HepG2 (cell line): ENCODE measurements around the gene CCDC66. TPM values are rescaled to one million over a fixed set of nuclear protein-coding genes. Genes with fewer than 3 reads are reported as not detected.

Experiments used
- CCDC6 ChIP-seq: sonication (generic); formaldehyde crosslinking; IDR thresholded peaks from 2 replicates; pipeline ENCODE4 v1.8.1; 2022; ENCODE audit warnings: mild to moderate bottlenecking, missing genetic modification reagents, moderate library complexity
- EEA1 ChIP-seq: sonication (generic); formaldehyde crosslinking; IDR thresholded peaks from 2 replicates; pipeline ENCODE4 v1.5.1; 2020; ENCODE audit warnings: mild to moderate bottlenecking, missing genetic modification reagents, borderline replicate concordance
- GTF3A ChIP-seq: sonication (generic); formaldehyde crosslinking; conservative IDR thresholded peaks from 2 replicates; pipeline ENCODE4 v1.4.0; 2020; ENCODE audit warnings: mild to moderate bottlenecking, missing genetic modification reagents
- HOXA7 ChIP-seq: sonication (generic); formaldehyde crosslinking; IDR thresholded peaks from 2 replicates; pipeline ENCODE4 v1.8.1; 2022; ENCODE audit warnings: mild to moderate bottlenecking, missing genetic modification reagents, moderate library complexity
- HOXA9 ChIP-seq: sonication (generic); formaldehyde crosslinking; IDR thresholded peaks from 2 replicates; pipeline ENCODE4 v1.8.1; 2022; ENCODE audit warnings: missing genetic modification reagents, mild to moderate bottlenecking, moderate library complexity, borderline replicate concordance
- MED1 ChIP-seq: sonication (generic); formaldehyde crosslinking; IDR thresholded peaks from 2 replicates; pipeline ENCODE4 v1.4.0; 2020; ENCODE audit warnings: missing genetic modification reagents
- MIER3 ChIP-seq: IDR thresholded peaks from 2 replicates; pipeline ENCODE4 v1.6.1; 2016; ENCODE audit warnings: missing compliant biosample characterization, borderline replicate concordance
- NFE2L1 ChIP-seq: sonication (generic); formaldehyde crosslinking; IDR thresholded peaks from 2 replicates; pipeline ENCODE4 v1.4.0; 2020; ENCODE audit warnings: missing genetic modification reagents, mild to moderate bottlenecking, borderline replicate concordance
- NFE2L2 ChIP-seq: fragments of 150-350 bp; IDR thresholded peaks from 2 replicates; pipeline ENCODE4 v1.6.1; 2014; ENCODE audit warnings: low read length
- PREB ChIP-seq: sonication (generic); formaldehyde crosslinking; IDR thresholded peaks from 2 replicates; pipeline ENCODE4 v1.4.0; 2020; ENCODE audit warnings: missing genetic modification reagents
- RCOR2 ChIP-seq: IDR thresholded peaks from 2 replicates; pipeline ENCODE4 v1.6.1; 2016; ENCODE audit warnings: missing biosample characterization, missing genetic modification reagents
- RFX1 ChIP-seq: fragments of 450-650 bp; IDR thresholded peaks from 2 replicates; pipeline ENCODE4 v1.6.1; 2017
- SSRP1 ChIP-seq: IDR thresholded peaks from 2 replicates; pipeline ENCODE4 v1.6.1; 2016; ENCODE audit warnings: control low read depth
- TBP ChIP-seq: sonication (generic); formaldehyde crosslinking; IDR thresholded peaks from 2 replicates; pipeline ENCODE4 v1.5.0; 2020; ENCODE audit warnings: missing genetic modification reagents
- ZFP36L1 ChIP-seq: sonication (generic); formaldehyde crosslinking; IDR thresholded peaks from 2 replicates; pipeline ENCODE4 v1.8.0; 2022; ENCODE audit warnings: mild to moderate bottlenecking, missing genetic modification reagents, moderate library complexity
- ZNF138 ChIP-seq: sonication (generic); formaldehyde crosslinking; IDR thresholded peaks from 2 replicates; pipeline ENCODE4 v1.5.0; 2020; ENCODE audit warnings: mild to moderate bottlenecking, low read depth, missing genetic modification reagents
- ZNF646 ChIP-seq: sonication (generic); formaldehyde crosslinking; IDR thresholded peaks from 2 replicates; pipeline ENCODE4 v1.9.0; 2021; ENCODE audit warnings: mild to moderate bottlenecking, missing genetic modification reagents
- polyA plus RNA-seq, 8 experiments: library from polyadenylated mRNA; depleted of rRNA in 3 of 8; stranded (reverse) in 7 of 8; unstranded in 1 of 8; fragments of >200 nt; fragmentation: Illumina TruSeq in 4 of 8; extraction: Trizol in 4 of 8; gene quantifications; 2 replicates each; pipeline versions ENCODE4 v1.2.1 to v1.2.3, GENCODE V29; 2011 to 2016; ENCODE audit warnings: low read depth in 4 of 8, missing spikeins in 1 of 8, mixed read lengths in 1 of 8; ENCODE audit not compliant: insufficient read depth in 1 of 8
- total RNA-seq, 5 experiments: library from RNA; depleted of rRNA; stranded (reverse); fragments of >200 nt; fragmentation: Illumina TruSeq; extraction: Trizol; gene quantifications; 2 replicates each; pipeline ENCODE4 v1.2.3, GENCODE V29; 2016; ENCODE audit warnings: low read depth in 1 of 5
- TF ChIP-seq, protein P1 (sequence below): sonication (generic); formaldehyde crosslinking; IDR thresholded peaks from 2 replicates; pipeline ENCODE4 v1.5.0; 2020; ENCODE audit warnings: missing genetic modification reagents
- TF ChIP-seq, protein P2 (sequence below): sonication (generic); formaldehyde crosslinking; IDR thresholded peaks from 2 replicates; pipeline ENCODE4 v1.5.0; 2020; ENCODE audit warnings: mild to moderate bottlenecking, missing genetic modification reagents, moderate library complexity

CCDC66 gene
- total and polyA plus RNA-seq, 2 of the 13 experiments (the other 11 are each of a cell fraction or from before 2014, with no cell fraction given) = 8.4 to 19.9 TPM

DNA sequence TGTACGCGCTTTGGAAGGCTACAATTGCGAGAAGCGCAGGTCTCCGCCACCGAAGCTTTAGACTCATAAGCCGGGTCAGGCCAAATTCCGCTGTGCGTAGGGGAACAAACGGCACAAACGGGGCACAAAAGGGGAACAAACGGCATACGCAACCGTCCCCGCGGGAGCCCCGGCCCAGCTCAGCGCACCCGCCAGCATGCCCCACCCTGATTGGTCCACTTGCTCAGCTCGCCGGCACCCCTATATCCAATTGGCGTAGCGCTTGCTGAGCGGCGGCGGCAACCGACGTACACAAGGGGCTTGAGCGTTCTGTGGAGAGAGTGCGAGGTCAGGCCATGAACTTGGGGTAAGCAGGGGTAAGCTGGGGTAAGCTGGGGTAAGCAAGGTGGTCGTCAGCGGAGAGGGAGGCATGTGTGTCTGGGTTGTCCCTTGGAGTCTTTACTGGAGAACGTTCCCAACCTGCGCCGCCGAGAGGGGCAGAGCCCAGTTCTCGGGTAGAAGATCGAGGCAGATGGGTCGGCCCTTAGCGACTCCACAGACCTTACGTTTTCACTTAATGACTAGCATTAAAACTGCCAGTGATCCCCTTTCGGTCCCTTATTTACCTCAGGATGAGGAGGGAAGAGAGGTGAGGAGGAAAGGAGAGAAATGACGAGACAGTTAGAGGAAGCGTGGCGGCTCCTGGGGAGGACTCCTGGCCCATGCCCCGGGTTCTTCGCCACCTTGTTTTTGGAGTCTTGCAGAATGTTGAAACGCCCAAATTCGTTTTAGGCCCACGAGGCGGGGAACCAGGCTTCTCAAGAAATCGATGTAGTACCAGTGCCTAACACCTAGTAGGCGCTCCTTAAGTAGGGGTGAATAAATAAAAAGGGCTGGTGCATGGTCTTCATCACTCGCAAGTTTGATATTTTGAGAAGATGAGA, at the start of gene CCDC66 (continued):
- TF ChIP-seq RFX1 (0 out of 2 replicates have a peak, but pooled peaks have one; percentile 16), HOXA9 (CRISPR knock-in tag) (no peak), ZFP36L1 (CRISPR knock-in tag) (no peak), TBP (CRISPR knock-in tag) (no peak), MIER3 (CRISPR knock-in tag) (no peak), EEA1 (CRISPR knock-in tag) (peak; percentile 76; the same call in 1 of the 2 replicates), NFE2L1 (CRISPR knock-in tag) (no peak), ZNF646 (CRISPR knock-in tag) (peak; percentile 100), GTF3A (no peak), HOXA7 (CRISPR knock-in tag) (no peak), SSRP1 (CRISPR knock-in tag) (no peak), RCOR2 (CRISPR knock-in tag) (no peak), ZNF138 (peak; percentile 82; the same call in 1 of the 2 replicates), NFE2L2 (no peak), PREB (no peak), CCDC6 (CRISPR knock-in tag) (no peak), MED1 (CRISPR knock-in tag) (peak; percentile 57)
- TF ChIP-seq, protein P1, sequence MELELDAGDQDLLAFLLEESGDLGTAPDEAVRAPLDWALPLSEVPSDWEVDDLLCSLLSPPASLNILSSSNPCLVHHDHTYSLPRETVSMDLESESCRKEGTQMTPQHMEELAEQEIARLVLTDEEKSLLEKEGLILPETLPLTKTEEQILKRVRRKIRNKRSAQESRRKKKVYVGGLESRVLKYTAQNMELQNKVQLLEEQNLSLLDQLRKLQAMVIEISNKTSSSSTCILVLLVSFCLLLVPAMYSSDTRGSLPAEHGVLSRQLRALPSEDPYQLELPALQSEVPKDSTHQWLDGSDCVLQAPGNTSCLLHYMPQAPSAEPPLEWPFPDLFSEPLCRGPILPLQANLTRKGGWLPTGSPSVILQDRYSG (CRISPR knock-in tag) = no peak
- TF ChIP-seq, protein P2, sequence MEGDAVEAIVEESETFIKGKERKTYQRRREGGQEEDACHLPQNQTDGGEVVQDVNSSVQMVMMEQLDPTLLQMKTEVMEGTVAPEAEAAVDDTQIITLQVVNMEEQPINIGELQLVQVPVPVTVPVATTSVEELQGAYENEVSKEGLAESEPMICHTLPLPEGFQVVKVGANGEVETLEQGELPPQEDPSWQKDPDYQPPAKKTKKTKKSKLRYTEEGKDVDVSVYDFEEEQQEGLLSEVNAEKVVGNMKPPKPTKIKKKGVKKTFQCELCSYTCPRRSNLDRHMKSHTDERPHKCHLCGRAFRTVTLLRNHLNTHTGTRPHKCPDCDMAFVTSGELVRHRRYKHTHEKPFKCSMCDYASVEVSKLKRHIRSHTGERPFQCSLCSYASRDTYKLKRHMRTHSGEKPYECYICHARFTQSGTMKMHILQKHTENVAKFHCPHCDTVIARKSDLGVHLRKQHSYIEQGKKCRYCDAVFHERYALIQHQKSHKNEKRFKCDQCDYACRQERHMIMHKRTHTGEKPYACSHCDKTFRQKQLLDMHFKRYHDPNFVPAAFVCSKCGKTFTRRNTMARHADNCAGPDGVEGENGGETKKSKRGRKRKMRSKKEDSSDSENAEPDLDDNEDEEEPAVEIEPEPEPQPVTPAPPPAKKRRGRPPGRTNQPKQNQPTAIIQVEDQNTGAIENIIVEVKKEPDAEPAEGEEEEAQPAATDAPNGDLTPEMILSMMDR (CRISPR knock-in tag) = peak; percentile 53
